PC-3 (cell line): ENCODE data around the gene MTG1.

Source experiments
- EZH2 ChIP-seq: fragments of 300-600 bp; sonication (generic); IDR thresholded peaks from one replicate; pipeline ENCODE4 v1.6.1; 2017; ENCODE audit warnings: antibody characterized with exemption, mild to moderate bottlenecking, low read length; ENCODE audit not compliant: unreplicated experiment
- EZH2phosphoT487 ChIP-seq: fragments of 300-600 bp; sonication (generic); IDR thresholded peaks from 2 replicates; pipeline ENCODE4 v1.6.1; 2018; ENCODE audit warnings: mild to moderate bottlenecking, antibody characterized with exemption, low read length, borderline replicate concordance
- TF ChIP-seq, protein P1 (sequence below): fragments of 300-600 bp; sonication (generic); conservative IDR thresholded peaks from 2 replicates; pipeline ENCODE4 v1.5.1; 2017; ENCODE audit warnings: antibody characterized with exemption, low read depth, mild to moderate bottlenecking, low read length

GRCh38 chr10:133401981-133402725, 8.2 kb downstream of the MTG1 start:
- TF ChIP-seq, protein P1, sequence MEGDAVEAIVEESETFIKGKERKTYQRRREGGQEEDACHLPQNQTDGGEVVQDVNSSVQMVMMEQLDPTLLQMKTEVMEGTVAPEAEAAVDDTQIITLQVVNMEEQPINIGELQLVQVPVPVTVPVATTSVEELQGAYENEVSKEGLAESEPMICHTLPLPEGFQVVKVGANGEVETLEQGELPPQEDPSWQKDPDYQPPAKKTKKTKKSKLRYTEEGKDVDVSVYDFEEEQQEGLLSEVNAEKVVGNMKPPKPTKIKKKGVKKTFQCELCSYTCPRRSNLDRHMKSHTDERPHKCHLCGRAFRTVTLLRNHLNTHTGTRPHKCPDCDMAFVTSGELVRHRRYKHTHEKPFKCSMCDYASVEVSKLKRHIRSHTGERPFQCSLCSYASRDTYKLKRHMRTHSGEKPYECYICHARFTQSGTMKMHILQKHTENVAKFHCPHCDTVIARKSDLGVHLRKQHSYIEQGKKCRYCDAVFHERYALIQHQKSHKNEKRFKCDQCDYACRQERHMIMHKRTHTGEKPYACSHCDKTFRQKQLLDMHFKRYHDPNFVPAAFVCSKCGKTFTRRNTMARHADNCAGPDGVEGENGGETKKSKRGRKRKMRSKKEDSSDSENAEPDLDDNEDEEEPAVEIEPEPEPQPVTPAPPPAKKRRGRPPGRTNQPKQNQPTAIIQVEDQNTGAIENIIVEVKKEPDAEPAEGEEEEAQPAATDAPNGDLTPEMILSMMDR, result no peak
- TF ChIP-seq EZH2 (no peak), EZH2phosphoT487 (no peak)
